Neural crest cell (in vitro differentiated cells): ENCODE results near the gene SLC25A36. TPM values are rescaled to one million over a fixed set of nuclear protein-coding genes. Genes with fewer than 3 reads are reported as not detected.

Source experiments
- DNase-seq: peaks from one replicate; pipeline ENCODE4 v3.0.0; 2021; ENCODE audit warnings: low read depth, mixed read lengths, low spot score
- H3K27ac Mint-ChIP-seq: one replicate; pipeline ENCODE4 v1.8.0; 2021; ENCODE audit warnings: mild to moderate bottlenecking, mixed read lengths; ENCODE audit not compliant: unreplicated experiment
- H3K27me3 Mint-ChIP-seq: 2 replicates; pipeline ENCODE4 v1.8.0; 2021; ENCODE audit warnings: low read depth, mild to moderate bottlenecking, mixed read lengths
- H3K36me3 Mint-ChIP-seq: 2 replicates; pipeline ENCODE4 v1.8.0; 2021; ENCODE audit warnings: low read depth, mild to moderate bottlenecking, mixed read lengths
- H3K4me1 Mint-ChIP-seq: 2 replicates; pipeline ENCODE4 v1.8.0; 2021; ENCODE audit warnings: mixed read lengths
- H3K4me3 Mint-ChIP-seq: one replicate; pipeline ENCODE4 v1.8.0; 2021; ENCODE audit warnings: mild to moderate bottlenecking, mixed read lengths
- H3K9me3 Mint-ChIP-seq: 2 replicates; pipeline ENCODE4 v1.8.0; 2021; ENCODE audit warnings: mixed read lengths
- long read RNA-seq: library from polyadenylated mRNA; unstranded; transcript quantifications from one replicate; pipeline ENCODE4 v2.0.0, GENCODE V29; 2020
- total RNA-seq: library from RNA; stranded (reverse); gene quantifications from 2 replicates; pipeline ENCODE4 v1.2.1, GENCODE V29; 2021
- TF ChIP-seq, protein P1 (sequence below): fragments of 200-600 bp; sonication (generic); conservative IDR thresholded peaks from 2 replicates; pipeline ENCODE4 v1.5.0; 2021; ENCODE audit warnings: antibody characterized with exemption, mild to moderate bottlenecking

SLC25A36 gene, protein sequence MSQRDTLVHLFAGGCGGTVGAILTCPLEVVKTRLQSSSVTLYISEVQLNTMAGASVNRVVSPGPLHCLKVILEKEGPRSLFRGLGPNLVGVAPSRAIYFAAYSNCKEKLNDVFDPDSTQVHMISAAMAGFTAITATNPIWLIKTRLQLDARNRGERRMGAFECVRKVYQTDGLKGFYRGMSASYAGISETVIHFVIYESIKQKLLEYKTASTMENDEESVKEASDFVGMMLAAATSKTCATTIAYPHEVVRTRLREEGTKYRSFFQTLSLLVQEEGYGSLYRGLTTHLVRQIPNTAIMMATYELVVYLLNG
- 68.2 and 71.2 TPM in 2 replicates for total RNA-seq
- long read RNA-seq, transcript SLC25A36-201 (7 exons, 1,301 nt), result major isoform, 31 of 74 reads
- long read RNA-seq, partial matches to known transcripts, result 10 of 74 reads
- long read RNA-seq, other reads (novel, unspliced or antisense), result 28 of 74 reads

DNA sequence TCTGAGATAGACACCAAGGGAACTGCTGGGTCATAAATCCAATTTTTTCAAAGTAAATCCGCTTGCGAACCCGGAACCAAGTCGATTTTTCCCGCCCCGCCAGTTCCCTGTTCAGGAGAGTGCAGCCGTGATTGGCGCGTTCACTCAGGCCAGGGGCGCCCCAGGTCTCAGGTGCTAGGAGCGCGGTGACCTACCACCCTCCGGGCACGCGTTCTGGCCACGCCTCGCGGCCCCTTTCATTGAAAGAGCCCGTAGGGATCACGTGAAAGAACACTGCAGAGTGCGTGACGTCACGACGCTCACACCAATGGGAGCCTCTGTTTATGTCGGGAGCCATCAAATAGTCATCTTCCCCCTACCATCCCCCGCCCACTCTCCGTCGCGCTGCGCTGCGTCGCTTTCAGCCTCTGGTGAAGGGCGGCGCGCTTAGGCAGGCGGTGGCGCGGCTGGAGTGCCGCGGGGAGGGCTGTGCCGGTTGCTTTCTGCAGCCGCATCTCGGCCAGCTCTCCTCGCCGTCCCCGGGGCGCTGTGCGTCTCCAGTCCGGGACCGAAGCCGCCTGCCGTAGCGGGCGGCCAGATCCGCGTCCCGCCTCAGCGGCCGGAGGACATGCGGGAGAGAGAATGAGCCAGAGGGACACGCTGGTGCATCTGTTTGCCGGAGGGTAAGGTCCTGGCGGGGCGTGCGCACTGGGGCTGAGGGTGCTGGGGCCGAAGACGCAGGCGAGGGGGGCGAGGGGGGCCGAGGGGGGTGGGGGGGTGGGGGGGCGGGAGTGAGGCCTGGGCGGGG is at the start of gene SLC25A36:
Gene SLC25A36, plus strand, starts transcription at position 403 of the 787 bp plus-strand sequence. Its CDS starts 219 bp downstream, at position 622.
- Mint-ChIP-seq H3K27ac (peak within 1 kb of the TSS; percentile 99), H3K36me3 (peaks cover 5% of the 10 kb centered on the region), H3K4me3 (peak within 1 kb of the TSS; percentile 91), H3K4me1 (peaks cover 35% of the 10 kb centered on the region), H3K9me3 (peaks cover 4% of the 10 kb centered on the region), H3K27me3 (peaks cover 24% of the 10 kb centered on the region)
- TF ChIP-seq, protein P1, sequence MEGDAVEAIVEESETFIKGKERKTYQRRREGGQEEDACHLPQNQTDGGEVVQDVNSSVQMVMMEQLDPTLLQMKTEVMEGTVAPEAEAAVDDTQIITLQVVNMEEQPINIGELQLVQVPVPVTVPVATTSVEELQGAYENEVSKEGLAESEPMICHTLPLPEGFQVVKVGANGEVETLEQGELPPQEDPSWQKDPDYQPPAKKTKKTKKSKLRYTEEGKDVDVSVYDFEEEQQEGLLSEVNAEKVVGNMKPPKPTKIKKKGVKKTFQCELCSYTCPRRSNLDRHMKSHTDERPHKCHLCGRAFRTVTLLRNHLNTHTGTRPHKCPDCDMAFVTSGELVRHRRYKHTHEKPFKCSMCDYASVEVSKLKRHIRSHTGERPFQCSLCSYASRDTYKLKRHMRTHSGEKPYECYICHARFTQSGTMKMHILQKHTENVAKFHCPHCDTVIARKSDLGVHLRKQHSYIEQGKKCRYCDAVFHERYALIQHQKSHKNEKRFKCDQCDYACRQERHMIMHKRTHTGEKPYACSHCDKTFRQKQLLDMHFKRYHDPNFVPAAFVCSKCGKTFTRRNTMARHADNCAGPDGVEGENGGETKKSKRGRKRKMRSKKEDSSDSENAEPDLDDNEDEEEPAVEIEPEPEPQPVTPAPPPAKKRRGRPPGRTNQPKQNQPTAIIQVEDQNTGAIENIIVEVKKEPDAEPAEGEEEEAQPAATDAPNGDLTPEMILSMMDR, result no peak
- DNase-seq, result peak; percentile 87

DNA sequence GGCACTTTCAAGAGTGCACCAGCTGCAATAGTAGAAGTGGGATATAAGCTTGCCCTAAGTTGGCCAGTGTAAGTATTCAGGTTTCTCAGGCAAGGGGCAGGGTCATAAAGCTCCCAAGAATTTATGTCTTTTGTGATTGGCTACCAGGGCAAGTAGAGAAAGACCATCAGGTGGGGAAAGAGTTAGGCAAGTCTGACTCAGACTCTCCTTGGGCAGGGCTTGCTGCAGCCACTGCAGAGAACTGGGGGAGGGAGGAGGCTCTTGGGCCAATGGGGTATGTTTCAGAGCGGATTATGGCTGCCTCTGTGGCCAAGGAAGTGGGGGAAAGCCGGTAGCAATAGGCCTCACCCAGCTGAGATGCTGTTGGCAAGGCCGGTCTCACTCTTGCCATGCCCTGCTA is 44.6 kb upstream of the SLC25A36 start:
- no peak for DNase-seq
- H3K27me3 Mint-ChIP-seq, result peaks cover 14% of the 10 kb centered on the region
- H3K36me3 Mint-ChIP-seq, result no peaks in the 10 kb centered on the region
- no peaks in the 10 kb centered on the region for H3K4me1 Mint-ChIP-seq
- no peak overlapping the region for H3K27ac Mint-ChIP-seq
- peaks cover 11% of the 10 kb centered on the region for H3K9me3 Mint-ChIP-seq
- TF ChIP-seq, protein P1, result no peak
- no peak overlapping the region for H3K4me3 Mint-ChIP-seq

DNA sequence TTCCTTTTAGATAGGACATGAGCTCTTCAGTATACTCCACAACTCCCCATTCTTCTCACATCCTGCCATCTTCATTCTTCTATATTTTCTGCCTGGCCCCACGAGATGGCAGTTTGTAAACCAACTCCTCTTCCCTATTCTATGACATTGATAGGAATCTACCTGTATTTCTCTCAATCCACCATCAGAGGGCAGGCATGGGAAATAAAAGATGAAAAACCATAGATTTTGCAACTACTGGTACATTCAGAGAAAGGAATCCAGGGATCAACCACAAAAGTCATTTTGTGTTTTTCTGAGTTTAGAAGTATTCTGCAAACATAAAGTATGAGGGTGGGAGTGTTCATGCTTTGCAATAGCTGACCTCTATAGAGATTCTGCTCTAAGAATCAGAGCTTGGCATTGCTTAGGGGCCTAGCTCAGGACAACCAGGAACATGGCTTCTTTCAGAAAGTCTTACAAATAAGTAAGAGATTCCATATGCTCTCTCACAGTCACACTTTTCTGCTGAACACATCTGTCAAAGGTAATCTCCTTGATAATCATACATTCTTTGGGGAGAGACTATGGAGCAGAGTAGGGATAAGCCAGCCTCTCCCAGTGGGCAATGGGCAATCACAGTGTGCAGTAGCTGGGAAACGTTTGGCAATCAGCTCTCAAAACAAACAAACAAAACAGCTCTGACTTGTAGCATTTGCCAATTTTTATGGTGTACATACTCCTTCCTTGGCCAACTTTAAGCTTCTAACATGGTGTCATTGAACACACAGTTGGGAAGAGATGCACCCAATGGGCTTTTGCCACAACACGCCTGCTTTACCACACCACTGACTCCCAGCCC is 43.1 kb upstream of the SLC25A36 start:
- TF ChIP-seq, protein P1, result peak; percentile 75
- Mint-ChIP-seq H3K27me3 (peaks cover 12% of the 10 kb centered on the region), H3K4me1 (no peaks in the 10 kb centered on the region), H3K36me3 (no peaks in the 10 kb centered on the region), H3K27ac (no peak overlapping the region), H3K4me3 (no peak overlapping the region), H3K9me3 (peaks cover 11% of the 10 kb centered on the region)
- peak; percentile 11 for DNase-seq

DNA sequence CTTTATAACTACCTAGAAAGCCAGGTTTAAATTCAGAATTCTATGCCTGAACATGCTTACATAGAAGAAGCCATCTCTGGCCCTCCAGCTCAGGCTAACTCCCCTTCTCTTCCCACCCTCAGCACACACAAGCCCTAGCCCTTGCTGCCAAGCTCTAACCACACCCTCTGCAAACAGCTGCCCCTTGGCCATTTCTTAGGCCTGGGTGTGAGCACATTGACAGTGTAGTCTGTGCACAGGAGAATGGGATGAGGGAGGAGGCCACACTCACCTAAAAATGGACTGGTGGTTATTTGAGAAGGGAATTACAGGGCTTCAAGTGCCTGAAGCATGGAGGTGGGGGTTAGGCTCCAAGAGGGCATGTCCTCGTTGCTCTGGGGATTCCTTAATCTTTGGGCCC is 42.3 kb upstream of the SLC25A36 start:
- TF ChIP-seq, protein P1, result no peak
- DNase-seq, result no peak
- Mint-ChIP-seq H3K27me3 (peaks cover 5% of the 10 kb centered on the region), H3K4me3 (no peak overlapping the region), H3K27ac (peak overlapping the region; percentile 47), H3K9me3 (peaks cover 11% of the 10 kb centered on the region), H3K4me1 (no peaks in the 10 kb centered on the region), H3K36me3 (no peaks in the 10 kb centered on the region)

DNA sequence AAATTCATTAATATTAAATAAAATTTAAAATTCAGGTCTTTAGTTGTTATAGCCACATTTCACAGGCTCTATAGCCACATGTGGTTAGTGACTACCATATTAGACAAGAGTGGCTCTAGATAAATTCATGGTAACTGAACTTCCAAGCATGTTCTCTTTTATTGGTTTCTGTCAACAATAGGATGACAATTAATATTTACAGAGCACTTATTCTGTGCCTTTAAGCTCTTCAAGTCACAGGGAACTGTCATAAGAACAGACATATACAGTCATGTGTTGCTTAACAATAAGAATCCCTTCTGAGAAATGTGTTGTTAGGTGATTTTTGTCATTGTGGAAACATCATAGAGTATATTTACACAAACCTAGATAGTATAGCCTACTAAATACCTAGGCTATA is 38.8 kb upstream of the SLC25A36 start:
- TF ChIP-seq, protein P1, result no peak
- Mint-ChIP-seq H3K27me3 (peaks cover 21% of the 10 kb centered on the region), H3K9me3 (peaks cover 4% of the 10 kb centered on the region), H3K4me1 (no peaks in the 10 kb centered on the region), H3K4me3 (no peak overlapping the region), H3K36me3 (no peaks in the 10 kb centered on the region), H3K27ac (no peak overlapping the region)
- DNase-seq, result no peak
